Activated T-cell treated with anti-CD3 and anti-CD28 coated beads for 24 hours (primary cell): ENCODE results near the gene TARP.
"Not testable (repeated sequence)": the region's sequence is repeated elsewhere in the genome, so short reads cannot be mapped to it uniquely, and the experiment has no call there.

ENCODE experiments used
- DNase-seq: peaks from one replicate; pipeline ENCODE4 v3.0.0-alpha.2; 2020; ENCODE audit warnings: low read depth

Gene TARP

GRCh38 chr7:38262026-38262425 lies 11.4 kb downstream of the TARP start:
- DNase-seq, result not testable (repeated sequence)

DNA sequence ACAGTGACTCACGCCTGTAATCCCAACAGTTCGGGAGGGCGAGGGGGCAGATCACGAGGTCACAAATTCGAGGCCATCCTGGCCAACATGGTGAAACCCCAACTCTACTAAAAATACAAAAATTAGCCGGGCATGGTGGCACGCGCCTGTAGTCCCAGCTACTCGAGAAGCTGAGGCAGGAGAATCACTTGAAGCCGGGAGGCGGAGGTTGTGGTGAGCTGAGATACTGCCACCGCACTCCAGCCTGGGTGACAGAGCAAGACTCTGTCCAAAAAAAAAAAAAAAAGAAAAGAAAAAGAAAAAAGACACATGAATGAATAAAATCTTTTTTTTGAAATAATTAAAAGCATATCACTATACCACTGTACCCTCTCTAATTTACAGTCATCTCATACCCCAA lies 11.8 kb downstream of the TARP start:
- DNase-seq, result not testable (repeated sequence)

GRCh38 chr7:38259157-38259556 lies 14.3 kb downstream of the TARP start:
- not testable (repeated sequence) for DNase-seq

DNA sequence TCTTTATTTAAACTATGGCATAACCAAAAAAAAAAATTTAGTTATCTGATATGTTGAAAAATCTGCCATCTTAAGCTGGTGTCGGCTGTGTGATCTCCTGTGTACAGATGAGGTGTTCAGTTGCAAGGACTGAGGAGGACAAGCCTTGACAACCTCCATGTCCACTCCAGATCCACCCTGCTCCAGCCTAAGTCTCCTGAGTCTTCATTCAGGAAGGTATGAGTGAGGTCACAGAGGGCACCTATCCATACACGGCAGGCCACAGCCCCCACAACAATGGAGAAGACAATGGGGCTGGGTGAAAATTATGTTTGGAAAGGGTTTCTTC lies 16.1 kb downstream of the TARP start:
- no peak for DNase-seq

GRCh38 chr7:38249849-38250248 lies 23.6 kb downstream of the TARP start:
- not testable (repeated sequence) for DNase-seq

GRCh38 chr7:38248069-38248567 lies 25.3 kb downstream of the TARP start:
- no peak for DNase-seq

DNA sequence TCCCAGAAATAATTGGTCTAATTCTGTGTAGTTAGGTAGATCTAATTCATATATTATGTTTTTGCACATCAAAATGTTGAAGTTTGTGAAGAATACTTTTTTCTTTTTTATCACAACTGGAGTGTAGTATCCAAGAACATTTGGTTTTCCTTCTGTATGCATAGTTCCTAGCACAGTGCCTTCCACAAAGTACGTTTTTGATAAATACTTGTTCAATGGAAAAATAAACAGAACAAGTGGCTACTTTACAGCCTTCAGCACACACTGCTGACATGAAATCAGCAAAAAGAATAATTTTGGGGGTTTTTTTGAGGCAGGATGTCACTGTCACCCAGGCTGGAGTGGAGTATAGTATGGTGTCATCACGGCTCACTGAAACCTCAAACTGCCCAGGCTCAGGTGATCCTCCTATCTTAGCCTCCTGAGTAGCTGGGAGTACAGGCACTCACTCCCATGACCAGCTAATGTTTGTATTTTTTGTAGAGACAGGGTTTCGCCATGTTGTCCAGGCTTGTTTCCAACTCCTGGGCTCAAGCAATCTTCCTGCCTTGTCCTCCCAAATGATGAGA lies 27.9 kb downstream of the TARP start:
- DNase-seq, result no peak

DNA sequence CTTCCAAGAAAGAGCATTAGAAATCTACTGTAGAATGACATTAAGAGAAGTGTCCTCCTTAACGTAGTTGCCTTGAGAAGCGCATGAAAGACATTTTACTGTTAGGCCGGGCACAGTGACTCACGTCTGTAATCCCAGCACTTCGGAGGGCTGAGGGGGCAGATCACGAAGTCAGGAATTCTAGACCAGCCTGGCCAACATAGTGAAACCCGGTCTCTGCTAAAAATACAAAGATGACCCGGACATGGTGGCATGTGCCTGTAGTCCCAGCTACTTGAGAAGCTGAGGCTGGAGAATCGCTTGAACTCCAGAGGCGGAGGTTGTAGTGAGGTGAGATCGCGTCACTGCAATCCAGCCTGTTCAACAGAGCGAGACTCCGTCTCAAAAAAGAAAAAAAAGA lies 28.9 kb downstream of the TARP start:
- DNase-seq, result no peak

- DNase-seq, result not testable (repeated sequence)
Measured at GRCh38 chr7:38243345-38243744, 30.1 kb downstream of the TARP start.

DNA sequence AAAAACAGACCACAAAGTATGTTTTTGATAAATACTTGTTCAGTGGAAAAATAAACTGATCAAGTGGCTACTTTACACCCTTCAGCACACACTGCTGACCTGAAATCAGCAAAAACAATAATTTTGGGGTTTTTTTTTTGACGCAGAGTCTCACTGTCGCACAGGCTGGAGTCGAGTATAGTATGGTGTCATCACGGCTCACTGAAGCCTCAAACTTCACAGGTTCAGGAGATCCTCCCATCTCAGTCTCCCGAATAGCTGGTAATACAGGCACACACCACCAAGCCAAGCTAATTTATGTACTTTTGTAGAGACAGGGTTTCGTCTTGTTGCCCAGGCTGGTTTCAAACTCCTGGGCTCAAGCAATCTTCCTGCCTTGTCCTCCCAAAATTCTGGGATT lies 30.6 kb downstream of the TARP start:
- no peak for DNase-seq

- no peak for DNase-seq
Measured at GRCh38 chr7:38241071-38241470, 32.4 kb downstream of the TARP start.

DNA sequence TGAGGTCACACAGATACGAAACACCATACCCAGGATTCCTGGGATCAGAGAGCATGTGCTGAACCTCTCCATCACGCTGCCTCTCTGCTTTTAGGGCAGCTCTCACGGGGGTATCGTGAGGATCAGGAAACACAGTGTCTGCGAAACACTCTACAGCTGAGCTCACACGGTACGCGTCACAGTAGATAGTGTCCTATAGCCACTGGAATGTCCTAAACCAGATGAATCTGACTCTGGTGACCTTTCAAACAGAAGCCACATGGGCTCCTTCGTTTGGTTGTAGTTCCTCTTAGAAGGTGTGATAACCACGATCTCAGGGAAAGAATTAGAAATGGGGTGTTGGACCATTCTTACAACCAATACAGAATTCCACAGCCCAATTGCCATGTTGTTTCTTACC lies 34.3 kb downstream of the TARP start:
- not testable (repeated sequence) for DNase-seq

DNA sequence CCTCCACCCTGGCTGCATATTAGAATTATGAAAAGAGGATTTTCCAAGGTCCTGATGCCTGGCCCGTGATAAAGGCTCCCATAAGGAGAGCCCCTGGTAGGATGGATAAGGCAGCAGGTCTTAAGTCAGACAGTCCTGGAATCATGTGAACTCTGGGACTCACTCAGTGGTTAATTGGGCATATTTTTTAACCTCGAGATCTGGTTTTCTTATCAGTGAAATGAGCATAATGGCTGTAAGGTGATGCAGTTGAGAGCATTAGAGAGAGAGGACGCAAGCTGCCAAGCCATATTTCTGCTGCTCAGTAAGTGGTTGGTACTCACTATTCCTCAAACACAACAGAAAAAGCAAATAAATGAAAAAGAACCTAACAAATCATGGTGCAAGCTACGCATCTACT lies 37.8 kb downstream of the TARP start:
- no peak for DNase-seq

GRCh38 chr7:38234759-38235158 lies 38.7 kb downstream of the TARP start:
- not testable (repeated sequence) for DNase-seq

DNA sequence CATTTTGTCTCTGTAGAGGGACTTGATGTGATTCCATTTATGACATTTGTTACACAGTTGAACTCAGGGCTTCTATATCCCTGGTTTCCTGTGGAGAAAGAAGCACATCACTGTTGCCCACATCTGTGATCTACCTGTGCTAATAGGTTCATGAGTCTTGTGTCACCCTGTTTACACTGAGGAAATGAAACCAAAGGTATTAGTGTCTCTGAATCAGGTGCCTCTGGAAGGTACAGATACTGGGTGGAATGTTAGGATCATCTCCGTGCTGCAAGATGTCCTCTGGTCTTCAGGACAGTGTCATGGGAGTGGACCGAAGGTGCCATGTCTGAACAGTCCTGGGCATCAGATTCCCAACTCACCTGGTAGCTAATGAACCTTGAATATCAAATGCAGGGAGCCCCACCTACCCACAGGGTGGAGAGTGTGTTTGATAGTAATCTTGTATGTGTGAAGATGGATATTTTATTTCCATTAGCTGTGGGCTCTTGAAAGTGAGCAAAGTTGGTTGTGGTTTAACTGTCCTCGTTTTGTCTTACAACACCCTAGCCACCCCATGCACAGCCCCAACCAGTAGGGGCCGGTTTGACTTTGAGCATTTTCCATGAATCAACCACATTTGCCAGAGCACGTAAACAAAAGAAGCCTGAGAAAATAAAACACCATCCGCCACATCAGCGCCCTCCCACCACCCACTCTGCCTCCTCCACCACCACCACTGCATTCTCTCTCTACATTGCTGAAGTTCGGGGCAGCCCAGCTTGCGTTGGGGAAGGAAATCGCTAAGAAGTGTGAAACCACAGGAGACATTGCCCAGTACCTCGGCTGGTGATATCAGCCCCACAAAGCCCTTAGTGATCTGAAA lies 40.7 kb downstream of the TARP start:
- peak; percentile 66 for DNase-seq

- DNase-seq, result no peak
Measured at GRCh38 chr7:38229884-38230642, 43.4 kb downstream of the TARP start.

DNA sequence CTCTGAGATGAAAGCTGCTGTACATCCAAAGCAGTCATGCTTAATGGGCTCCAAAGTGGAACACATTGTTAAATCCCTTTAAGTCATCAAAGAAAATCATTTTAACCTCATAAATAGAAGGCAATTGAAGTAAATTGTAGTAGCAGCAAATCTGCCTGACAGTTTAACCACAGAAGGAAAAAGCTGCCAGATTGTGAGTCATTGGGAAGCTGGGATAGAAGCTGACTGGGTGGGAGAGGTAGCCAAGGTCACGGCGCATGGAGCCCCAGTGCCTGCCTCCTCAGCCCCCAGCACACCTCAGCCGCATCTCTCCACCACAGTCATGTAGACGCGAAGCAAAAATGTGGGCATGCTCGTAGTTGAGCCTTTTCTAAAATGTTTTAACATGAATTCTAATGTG lies 44.0 kb downstream of the TARP start:
- DNase-seq, result no peak

DNA sequence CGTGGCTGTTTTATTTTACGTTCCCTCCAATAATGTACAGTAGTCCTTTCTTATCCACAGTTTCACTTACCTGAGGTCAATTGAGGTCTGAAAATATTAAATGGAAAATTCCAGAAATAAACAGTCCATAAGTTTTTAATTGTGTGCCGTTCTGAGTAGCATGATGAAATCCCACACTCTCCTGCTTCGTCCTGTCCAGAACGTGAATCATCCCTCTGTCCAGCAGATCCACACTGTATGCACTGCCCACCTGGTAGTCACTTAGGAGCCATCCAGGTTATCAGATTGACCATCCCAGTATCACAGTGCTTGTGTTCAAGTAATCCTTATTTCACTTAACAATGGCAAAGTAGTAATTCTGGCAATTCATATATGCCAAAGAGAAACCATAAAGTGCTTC lies 49.0 kb downstream of the TARP start:
- DNase-seq, result no peak

GRCh38 chr7:38223306-38223705 lies 50.1 kb downstream of the TARP start:
- no peak for DNase-seq

- DNase-seq, result no peak
Measured at GRCh38 chr7:38222481-38223096, 50.8 kb downstream of the TARP start.

DNA sequence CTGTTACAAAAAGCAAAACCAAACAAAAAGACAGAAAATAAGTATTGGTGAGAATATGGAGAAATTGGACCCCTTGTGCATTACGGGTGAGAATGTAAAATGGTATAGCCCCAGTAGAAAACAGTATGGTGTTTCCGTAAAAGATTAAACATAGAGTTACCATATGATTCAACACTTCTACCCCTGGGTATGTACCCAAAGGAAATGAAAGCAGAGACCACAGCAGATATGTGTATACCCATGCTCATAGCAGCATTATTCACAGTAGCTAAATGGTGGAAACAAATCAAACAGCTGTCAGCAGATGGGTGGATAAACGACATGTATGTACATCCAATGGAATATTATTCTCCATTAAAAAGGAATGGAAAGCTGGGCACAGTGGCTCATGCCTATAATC lies 53.0 kb downstream of the TARP start:
- DNase-seq, result no peak

DNA sequence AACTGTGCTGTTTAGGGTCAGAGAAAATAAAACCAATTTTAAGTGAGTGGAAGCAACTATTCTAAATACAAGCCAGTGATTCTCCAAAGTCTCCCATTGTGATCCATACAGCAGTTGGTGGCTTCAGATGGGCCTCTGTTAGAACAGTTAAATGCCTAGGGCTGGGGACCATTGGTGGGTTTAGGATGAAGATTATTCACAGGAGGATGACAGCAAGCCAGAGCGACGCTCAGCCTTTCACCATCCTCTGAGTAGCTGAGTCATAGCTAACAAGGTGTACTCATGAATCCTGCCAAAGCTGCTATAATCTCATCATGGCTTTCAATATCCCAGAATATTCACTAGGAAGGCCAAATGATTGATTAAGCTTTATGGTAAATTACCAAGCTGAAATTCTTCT lies 55.8 kb downstream of the TARP start:
- no peak for DNase-seq
